ENCODE measurements around the gene IL6R.
A peak's percentile ranks its signal among the peaks of the same experiment; 100 is the strongest.
"Not testable (repeated sequence)": the region's sequence is repeated elsewhere in the genome, so short reads cannot be mapped to it uniquely, and the experiment has no call there.

The IL6R gene

GRCh38 chr1:154466921-154467417 lies 61.8 kb downstream of the IL6R start:
- in situ Hi-C loops (cut with HindIII; ENCODE audit: low pct_ligation_motif_present, low pct_unique_long_range_greater_than_20kb, low sequenced_read_pairs): no loop called here
- DNase-seq: peak; percentile 38

DNA sequence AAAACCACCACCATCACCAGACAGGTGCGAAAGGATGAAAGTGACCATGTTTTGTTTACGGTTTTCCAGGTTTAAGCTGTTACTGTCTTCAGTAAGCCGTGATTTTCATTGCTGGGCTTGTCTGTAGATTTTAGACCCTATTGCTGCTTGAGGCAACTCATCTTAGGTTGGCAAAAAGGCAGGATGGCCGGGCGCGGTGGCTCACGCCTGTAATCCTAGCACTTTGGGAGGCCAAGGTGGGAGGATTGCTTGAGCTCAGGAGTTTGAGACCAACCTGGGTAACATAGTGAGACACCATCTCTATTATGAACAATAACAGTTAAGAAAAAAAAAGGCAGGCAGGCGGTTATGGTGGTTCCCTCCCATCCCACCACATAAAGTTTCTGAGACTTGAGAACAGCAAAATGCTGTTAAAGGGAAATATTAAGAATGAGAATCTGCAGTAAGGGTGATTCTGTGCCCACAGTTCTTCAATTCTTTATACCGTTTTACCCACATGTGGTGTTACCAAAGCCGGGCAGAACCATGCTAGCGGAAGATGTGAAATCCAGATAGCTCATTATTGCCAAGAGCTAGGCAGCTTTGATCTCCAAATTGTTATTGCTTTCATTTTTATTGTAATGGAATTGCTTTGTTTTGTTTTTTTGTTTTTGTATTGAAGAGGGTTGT lies 62.4 kb downstream of the IL6R start:
- in situ Hi-C loops (cut with HindIII; ENCODE audit: low pct_ligation_motif_present, low pct_unique_long_range_greater_than_20kb, low sequenced_read_pairs): no loop called here
- no peak for DNase-seq

- no peak for DNase-seq
- in situ Hi-C loops (cut with HindIII; ENCODE audit: low pct_ligation_motif_present, low pct_unique_long_range_greater_than_20kb, low sequenced_read_pairs): no loop called here
These were observed 63.5 kb downstream of the IL6R start for GRCh38 chr1:154468535-154469250.

DNA sequence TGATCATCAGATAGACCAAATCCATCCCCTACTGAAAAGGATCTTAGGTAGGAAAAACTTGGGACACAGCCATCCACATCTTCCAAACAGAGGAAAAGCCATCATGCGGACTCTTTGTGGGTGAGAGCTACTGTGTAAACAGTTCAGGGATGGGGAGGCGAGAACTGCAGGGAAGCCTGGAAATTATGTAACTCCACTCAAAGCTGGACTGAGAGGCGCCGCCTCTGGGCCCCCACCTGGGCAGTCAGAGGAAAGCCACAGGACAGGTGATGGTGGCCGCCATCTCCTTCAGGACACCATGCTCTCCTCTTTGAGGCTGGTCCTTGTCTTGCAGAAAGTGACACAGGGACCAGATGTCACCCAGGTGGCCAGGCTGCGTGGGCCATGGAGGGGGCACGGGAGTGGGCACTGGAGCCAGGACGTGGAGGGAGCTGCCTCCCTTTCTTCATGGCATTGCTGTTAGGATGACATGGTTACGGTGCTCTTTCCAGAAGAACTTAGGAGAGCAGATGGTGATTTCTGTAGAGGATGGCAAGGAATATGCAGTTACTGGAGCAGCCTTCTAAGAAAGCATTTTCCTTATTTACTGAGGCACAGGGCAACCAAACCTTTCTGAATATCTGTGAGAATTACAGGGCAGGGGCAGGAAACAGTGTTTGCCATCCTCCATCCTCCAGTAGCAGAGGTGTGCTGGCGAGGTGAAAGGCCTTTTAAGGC lies 64.9 kb downstream of the IL6R start:
- DNase-seq: no peak
- in situ Hi-C loops (cut with HindIII; ENCODE audit: low pct_ligation_motif_present, low pct_unique_long_range_greater_than_20kb, low sequenced_read_pairs): no loop called here

- in situ Hi-C loops (cut with HindIII; ENCODE audit: low pct_ligation_motif_present, low pct_unique_long_range_greater_than_20kb, low sequenced_read_pairs): no loop called here
- DNase-seq: no peak
These were observed 66.2 kb downstream of the IL6R start for GRCh38 chr1:154471304-154471703.

DNA sequence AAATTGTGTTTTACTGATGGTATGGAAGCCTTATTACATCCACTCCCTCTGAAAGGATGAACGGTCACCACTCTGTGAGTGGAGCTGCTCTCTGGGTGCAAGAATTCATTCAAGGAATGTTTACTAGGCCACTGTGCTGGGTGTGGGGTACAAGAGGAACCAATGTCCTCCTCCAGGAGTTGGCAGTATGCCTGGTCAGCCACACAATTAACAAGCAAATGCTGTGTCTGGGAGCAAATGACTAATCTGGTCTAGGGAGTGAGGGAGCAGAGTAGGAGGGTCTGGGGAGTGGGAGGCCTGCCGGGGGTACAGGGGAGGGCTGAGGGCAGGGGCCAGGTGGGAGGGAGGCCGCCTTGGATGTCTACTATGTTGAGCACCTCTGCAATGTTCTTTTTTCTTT lies 69.7 kb downstream of the IL6R start:
- peak; percentile 32 for DNase-seq
- in situ Hi-C loops (cut with HindIII; ENCODE audit: low pct_ligation_motif_present, low pct_unique_long_range_greater_than_20kb, low sequenced_read_pairs): no loop called here

GRCh38 chr1:154476791-154477190 lies 71.6 kb downstream of the IL6R start:
- in situ Hi-C loops (cut with HindIII; ENCODE audit: low pct_ligation_motif_present, low pct_unique_long_range_greater_than_20kb, low sequenced_read_pairs): no loop called here

GRCh38 chr1:154478013-154478412 lies 72.9 kb downstream of the IL6R start:
- DNase-seq: no peak
- in situ Hi-C loops (cut with HindIII; ENCODE audit: low pct_ligation_motif_present, low pct_unique_long_range_greater_than_20kb, low sequenced_read_pairs): no loop called here

More at GRCh38 chr1:154476791-154477190, 71.6 kb downstream of the IL6R start:
- no peak for DNase-seq

GRCh38 chr1:154478639-154479038 lies 73.5 kb downstream of the IL6R start:
- DNase-seq: peak; percentile 30
- in situ Hi-C loops (cut with HindIII; ENCODE audit: low pct_ligation_motif_present, low pct_unique_long_range_greater_than_20kb, low sequenced_read_pairs): no loop called here

DNA sequence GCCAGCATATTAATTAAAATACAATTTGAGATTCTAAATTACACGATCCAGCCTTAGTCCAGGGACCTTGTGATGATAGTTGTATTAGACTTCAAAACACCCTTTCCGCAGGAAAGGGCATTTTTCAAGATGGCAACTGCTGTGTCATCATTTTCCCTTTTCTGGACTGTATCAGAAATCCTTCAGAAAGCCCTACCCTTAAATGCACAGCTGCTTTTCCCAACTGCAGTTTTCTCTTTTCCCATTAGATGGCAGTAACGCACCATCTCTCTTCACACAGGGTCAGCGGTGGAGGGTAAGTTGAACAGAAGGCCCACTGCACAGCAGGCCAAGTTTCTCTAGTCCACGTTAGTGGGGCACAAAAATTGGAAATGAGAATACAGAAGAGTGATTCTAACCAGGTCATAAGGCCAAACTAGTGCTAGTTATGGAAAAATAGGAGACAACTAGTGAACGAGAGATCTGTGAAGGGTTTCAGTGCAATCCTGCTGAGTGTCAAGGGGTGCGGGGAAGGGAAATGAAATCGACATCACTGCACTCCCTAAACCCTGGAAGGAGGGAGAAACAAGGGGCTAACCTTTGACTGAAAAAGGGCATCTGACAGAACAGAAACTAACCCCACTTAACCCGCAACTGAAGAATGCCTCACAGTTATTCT lies 74.8 kb downstream of the IL6R start:
- in situ Hi-C loops (cut with HindIII; ENCODE audit: low pct_ligation_motif_present, low pct_unique_long_range_greater_than_20kb, low sequenced_read_pairs): no loop called here
- DNase-seq: peak; percentile 91

DNA sequence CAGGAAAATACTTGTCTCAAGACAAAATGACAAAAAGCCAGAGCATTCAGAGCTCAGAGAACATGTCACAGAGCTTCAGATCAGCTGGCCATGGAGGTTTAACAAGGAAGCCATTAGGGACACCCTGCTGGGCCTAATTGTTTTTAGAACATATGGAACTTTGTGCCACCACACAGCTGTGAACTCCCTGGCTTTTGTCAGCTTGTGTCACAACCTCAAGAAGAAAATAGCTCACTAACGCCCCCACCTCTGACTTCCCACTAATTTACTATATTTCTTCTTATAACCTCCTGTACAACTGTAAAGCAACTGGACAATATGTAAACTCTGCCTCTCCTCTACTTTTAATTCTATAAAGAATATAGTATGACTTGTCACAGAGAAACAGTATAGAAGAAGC lies 75.9 kb downstream of the IL6R start:
- DNase-seq: no peak
- in situ Hi-C loops (cut with HindIII; ENCODE audit: low pct_ligation_motif_present, low pct_unique_long_range_greater_than_20kb, low sequenced_read_pairs): no loop called here

DNA sequence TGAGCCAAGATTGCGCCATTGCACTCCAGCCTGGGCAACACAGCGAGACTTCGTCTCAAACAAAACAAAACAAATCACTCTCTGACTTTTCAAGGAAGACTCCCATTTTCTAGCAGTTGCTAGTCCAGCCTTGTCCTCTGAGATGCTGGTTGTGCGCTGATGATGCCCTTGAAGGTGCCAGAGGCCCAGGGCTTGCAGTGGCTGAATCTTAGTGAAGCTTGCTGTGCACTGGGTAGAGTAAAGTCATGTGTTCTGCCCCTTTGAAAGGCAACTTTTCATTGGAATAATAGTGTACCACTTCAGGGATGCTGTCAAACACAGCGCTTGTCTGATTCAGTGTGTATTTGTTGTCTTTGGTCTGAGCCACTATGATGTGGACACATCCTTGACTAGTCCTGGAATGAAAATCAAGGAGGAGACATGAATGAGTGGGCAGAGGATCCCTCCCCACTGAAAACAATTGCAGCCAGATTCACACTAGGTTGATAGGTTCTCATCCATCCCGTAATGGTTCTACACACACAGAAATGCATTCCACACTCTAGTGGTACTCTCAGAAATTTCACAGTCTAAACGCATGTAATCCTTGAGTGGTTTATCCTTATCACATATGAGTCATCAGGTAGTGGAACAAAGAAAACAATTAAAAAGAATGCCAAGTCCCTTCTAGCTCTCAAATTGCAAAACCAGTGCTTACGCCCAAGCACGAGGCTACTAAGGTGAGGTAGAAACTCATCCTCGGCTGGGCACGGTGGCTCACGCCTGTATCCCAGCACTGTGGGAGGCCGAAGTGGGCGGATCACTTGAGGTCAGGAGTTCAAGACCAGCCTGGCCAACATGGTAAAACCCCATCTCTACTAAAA lies 79.0 kb downstream of the IL6R start:
- peak; percentile 85 for DNase-seq
- in situ Hi-C loops (cut with HindIII; ENCODE audit: low pct_ligation_motif_present, low pct_unique_long_range_greater_than_20kb, low sequenced_read_pairs): no loop called here

GRCh38 chr1:154485106-154485505 lies 80.0 kb downstream of the IL6R start:
- no peak for DNase-seq
- in situ Hi-C loops (cut with HindIII; ENCODE audit: low pct_ligation_motif_present, low pct_unique_long_range_greater_than_20kb, low sequenced_read_pairs): no loop called here

- DNase-seq: no peak
- in situ Hi-C loops (cut with HindIII; ENCODE audit: low pct_ligation_motif_present, low pct_unique_long_range_greater_than_20kb, low sequenced_read_pairs): no loop called here
These were observed 80.9 kb downstream of the IL6R start for GRCh38 chr1:154485910-154486496.

DNA sequence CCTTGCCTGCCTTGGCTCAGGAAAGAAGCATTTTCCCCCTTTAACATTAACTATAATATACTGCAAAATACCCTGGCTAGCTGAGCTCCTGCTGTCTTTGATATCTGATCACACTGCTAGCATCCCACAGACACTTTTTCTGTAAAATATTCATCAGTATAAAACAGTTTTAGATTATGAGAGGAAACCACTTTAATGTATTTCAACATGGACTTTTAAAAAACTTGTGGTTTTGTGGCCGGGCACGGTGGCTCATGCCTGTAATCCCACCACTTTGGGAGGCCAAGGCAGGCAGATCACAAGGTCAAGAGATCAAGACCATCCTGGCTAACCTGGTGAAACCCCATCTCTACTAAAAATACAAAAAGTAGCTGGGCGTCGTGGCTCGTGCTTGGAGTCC lies 81.6 kb downstream of the IL6R start:
- DNase-seq: not testable (repeated sequence)

DNA sequence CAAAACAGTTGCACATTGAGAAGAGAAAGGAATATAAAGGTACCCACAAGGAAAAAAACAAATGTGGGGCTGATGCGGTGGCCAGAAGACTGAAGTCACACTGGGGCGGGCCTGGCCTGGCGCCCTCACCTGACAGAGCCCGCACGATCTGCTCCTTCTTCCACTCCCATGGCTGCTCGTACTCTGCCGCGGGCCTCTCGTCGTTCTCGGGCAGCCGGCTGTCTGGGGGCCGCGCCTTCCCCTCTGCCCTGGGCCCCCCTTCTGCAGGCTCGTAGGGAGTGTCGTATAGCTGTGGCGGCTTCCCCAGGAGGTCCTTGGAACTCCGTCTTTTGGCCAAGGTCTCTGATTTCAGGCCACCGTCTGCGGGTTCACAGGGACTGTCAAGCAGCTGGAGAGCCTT lies 83.8 kb downstream of the IL6R start:
- DNase-seq: no peak
- in situ Hi-C loops (cut with HindIII; ENCODE audit: low pct_ligation_motif_present, low pct_unique_long_range_greater_than_20kb, low sequenced_read_pairs): no loop called here

More for the DNA sequence above, 81.6 kb downstream of the IL6R start:
- in situ Hi-C loops (cut with HindIII; ENCODE audit: low pct_ligation_motif_present, low pct_unique_long_range_greater_than_20kb, low sequenced_read_pairs): not testable (repeated sequence)

DNA sequence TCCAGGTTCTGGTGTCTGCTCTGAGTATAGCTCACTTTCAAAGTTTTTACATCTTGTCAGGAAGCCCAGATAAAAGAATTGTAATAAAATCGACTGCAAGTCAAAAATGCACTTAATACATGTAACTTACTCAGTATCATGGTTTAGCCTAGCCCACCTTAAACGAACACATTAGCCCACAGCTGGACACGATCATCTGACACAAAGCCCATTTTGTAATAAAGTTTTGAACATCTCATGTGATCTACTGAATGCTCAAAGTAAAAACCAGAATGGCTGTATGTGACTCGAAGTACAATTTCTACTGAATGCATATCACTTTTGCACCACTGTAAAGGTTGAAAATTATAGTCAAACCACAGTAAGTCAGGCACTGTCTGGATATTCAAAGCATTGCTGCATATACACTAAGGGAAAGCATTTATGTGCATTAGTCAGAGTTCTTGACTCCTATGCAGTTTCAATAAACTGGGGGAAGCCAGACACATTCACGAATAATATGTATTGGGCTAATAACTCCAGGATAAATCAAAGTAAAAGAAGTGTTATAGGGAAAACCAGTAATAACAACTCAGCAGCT lies 84.6 kb downstream of the IL6R start:
- DNase-seq: no peak
- in situ Hi-C loops (cut with HindIII; ENCODE audit: low pct_ligation_motif_present, low pct_unique_long_range_greater_than_20kb, low sequenced_read_pairs): no loop called here
